Measurements from ENCODE around the gene DCDC2B. TPM values are rescaled to one million over a fixed set of nuclear protein-coding genes. Genes with fewer than 3 reads are reported as not detected.

DCDC2B gene
- total RNA-seq, 1 experiment from 2014 or later: not detected

- CTCF ChIA-PET: interaction anchor here (0.6 to 3.6 kb wide), 16 partner anchors 21 to 390 kb away, joined by 3 to 21 read pairs (median 4); partner anchors contain the start of genes CCDC28B, IQCC, KPNA6 and TMEM39B
- DNase-seq (ENCODE audit: low spot score) (peak; percentile 92), ATAC-seq (peak; percentile 90)
- Mint-ChIP-seq H3K36me3 (peaks cover 33% of the 10 kb centered on the region), H3K27ac (peak within 1 kb of the TSS; percentile 92), H3K9me3 (no peaks in the 10 kb centered on the region), H3K4me1 (peaks cover 34% of the 10 kb centered on the region), H3K4me3 (peak within 1 kb of the TSS; percentile 91), H3K27me3 (ENCODE audit: low read depth) (no peaks in the 10 kb centered on the region; the same call in 1 of the 2 replicates)
- POLR2A ChIA-PET: interaction anchor here (0.6 to 2.4 kb wide), 9 partner anchors 18 to 391 kb away, joined by 3 to 12 read pairs (median 3); partner anchors contain the start of genes CCDC28B, IQCC, KPNA6 and TMEM39B
- TF ChIP-seq ZNF423 (CRISPR knock-in tag; IDR thresholded peaks at IDR 0.05) (no peak), ZMAT4 (CRISPR knock-in tag; IDR thresholded peaks at IDR 0.05) (no peak), FOXK1 (CRISPR knock-in tag; IDR thresholded peaks at IDR 0.05) (peak; percentile 79), ERG (CRISPR knock-in tag; IDR thresholded peaks at IDR 0.05) (no peak), MAX (CRISPR knock-in tag; IDR thresholded peaks at IDR 0.05) (peak; percentile 96), FOXP4 (CRISPR knock-in tag; IDR thresholded peaks at IDR 0.05) (peak; percentile 92; the same call in 1 of the 2 replicates), CTCF (IDR thresholded peaks at IDR 0.05) (no peak), NFYB (CRISPR knock-in tag; conservative IDR thresholded peaks at IDR 0.05; ENCODE audit: low read depth) (peak; percentile 81), ESRRA (CRISPR knock-in tag; IDR thresholded peaks at IDR 0.05; ENCODE audit: borderline replicate concordance) (peak; percentile 63; the same call in 1 of the 2 replicates), ZNF512 (CRISPR knock-in tag; IDR thresholded peaks at IDR 0.05; ENCODE audit: borderline replicate concordance) (no peak), SP1 (CRISPR knock-in tag; conservative IDR thresholded peaks at IDR 0.05) (peak; percentile 85), IRF2 (CRISPR knock-in tag; IDR thresholded peaks at IDR 0.05; ENCODE audit: borderline replicate concordance, low read depth) (no peak), E2F5 (CRISPR knock-in tag; IDR thresholded peaks at IDR 0.05) (peak; percentile 92), NR1H2 (CRISPR knock-in tag; IDR thresholded peaks at IDR 0.05) (0 out of 2 replicates have a peak, but pooled peaks have one; percentile 14), EMX1 (CRISPR knock-in tag; IDR thresholded peaks at IDR 0.05) (no peak), ZBTB21 (CRISPR knock-in tag; IDR thresholded peaks at IDR 0.05; ENCODE audit: borderline replicate concordance) (no peak), SOX15 (CRISPR knock-in tag; IDR thresholded peaks at IDR 0.05) (no peak), SMAD3 (CRISPR knock-in tag; IDR thresholded peaks at IDR 0.05; ENCODE audit: borderline replicate concordance) (peak; percentile 64; the same call in 1 of the 2 replicates), MYBL2 (CRISPR knock-in tag; IDR thresholded peaks at IDR 0.05) (peak; percentile 88), NFE2L1 (CRISPR knock-in tag; IDR thresholded peaks at IDR 0.05) (peak; percentile 82), NR2C2 (CRISPR knock-in tag; IDR thresholded peaks at IDR 0.05) (no peak), ATF6 (CRISPR knock-in tag; IDR thresholded peaks at IDR 0.05) (no peak), IRF1 (CRISPR knock-in tag; IDR thresholded peaks at IDR 0.05) (no peak), CDX4 (CRISPR knock-in tag; IDR thresholded peaks at IDR 0.05; ENCODE audit: borderline replicate concordance) (no peak), ZNF263 (CRISPR knock-in tag; IDR thresholded peaks at IDR 0.05; ENCODE audit: low read depth) (peak; percentile 55; the same call in 1 of the 2 replicates)
Measured at GRCh38 chr1:32179443-32180185, 29.3 kb upstream of the DCDC2B start, which contains the start of gene TXLNA. TXLNA (plus strand) TSS chr1:32179675; CDS start chr1:32180346, 671 bp downstream.
